ENCODE measurements around the gene TUFT1. TPM values are rescaled to one million over a fixed set of nuclear protein-coding genes. Genes with fewer than 3 reads are reported as not detected.

Gene TUFT1
- total and polyA plus RNA-seq, 8 donors: 5.6 to 16.8 (median 8.6) TPM

DNA sequence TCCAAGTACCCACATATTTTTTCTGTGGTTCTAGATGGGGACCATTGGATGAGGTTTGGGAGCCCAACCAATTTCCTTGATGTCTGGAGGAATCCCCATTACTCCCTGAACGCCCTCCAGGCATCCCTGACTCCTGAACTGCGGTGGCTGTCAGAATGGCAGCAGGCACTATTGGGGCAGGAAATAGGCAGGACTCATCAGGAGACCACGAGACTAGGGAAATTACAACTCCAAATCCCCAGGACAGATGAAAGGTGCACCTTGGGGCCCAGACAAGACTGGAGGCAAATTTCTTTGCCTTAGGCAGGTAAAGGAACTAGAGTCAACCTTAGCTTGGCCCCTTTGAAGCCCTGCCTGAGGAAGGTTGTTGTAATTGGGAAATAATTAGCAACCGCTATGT is 27.8 kb upstream of the TUFT1 start:
- H3K36me3 ChIP-seq: no peaks in the 10 kb centered on the region
- H3K9me3 ChIP-seq: no peaks in the 10 kb centered on the region
- peaks cover 8 to 28% of the 10 kb centered on the region in 2 donors for H3K4me1 ChIP-seq
- H3K27ac ChIP-seq: peak overlapping the region; percentile 72 to 83
- DNase-seq (no peak), ATAC-seq (no peak)
- H3K4me3 ChIP-seq: peak overlapping the region; percentile 50 to 72
- TF ChIP-seq, protein P1, sequence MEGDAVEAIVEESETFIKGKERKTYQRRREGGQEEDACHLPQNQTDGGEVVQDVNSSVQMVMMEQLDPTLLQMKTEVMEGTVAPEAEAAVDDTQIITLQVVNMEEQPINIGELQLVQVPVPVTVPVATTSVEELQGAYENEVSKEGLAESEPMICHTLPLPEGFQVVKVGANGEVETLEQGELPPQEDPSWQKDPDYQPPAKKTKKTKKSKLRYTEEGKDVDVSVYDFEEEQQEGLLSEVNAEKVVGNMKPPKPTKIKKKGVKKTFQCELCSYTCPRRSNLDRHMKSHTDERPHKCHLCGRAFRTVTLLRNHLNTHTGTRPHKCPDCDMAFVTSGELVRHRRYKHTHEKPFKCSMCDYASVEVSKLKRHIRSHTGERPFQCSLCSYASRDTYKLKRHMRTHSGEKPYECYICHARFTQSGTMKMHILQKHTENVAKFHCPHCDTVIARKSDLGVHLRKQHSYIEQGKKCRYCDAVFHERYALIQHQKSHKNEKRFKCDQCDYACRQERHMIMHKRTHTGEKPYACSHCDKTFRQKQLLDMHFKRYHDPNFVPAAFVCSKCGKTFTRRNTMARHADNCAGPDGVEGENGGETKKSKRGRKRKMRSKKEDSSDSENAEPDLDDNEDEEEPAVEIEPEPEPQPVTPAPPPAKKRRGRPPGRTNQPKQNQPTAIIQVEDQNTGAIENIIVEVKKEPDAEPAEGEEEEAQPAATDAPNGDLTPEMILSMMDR (IDR thresholded peaks at IDR 0.05): no peak
- intact Hi-C loops (cut with DNase I): no loop called here
- H3K27me3 ChIP-seq: peaks cover 0 to 47% of the 10 kb centered on the region in 2 donors

DNA sequence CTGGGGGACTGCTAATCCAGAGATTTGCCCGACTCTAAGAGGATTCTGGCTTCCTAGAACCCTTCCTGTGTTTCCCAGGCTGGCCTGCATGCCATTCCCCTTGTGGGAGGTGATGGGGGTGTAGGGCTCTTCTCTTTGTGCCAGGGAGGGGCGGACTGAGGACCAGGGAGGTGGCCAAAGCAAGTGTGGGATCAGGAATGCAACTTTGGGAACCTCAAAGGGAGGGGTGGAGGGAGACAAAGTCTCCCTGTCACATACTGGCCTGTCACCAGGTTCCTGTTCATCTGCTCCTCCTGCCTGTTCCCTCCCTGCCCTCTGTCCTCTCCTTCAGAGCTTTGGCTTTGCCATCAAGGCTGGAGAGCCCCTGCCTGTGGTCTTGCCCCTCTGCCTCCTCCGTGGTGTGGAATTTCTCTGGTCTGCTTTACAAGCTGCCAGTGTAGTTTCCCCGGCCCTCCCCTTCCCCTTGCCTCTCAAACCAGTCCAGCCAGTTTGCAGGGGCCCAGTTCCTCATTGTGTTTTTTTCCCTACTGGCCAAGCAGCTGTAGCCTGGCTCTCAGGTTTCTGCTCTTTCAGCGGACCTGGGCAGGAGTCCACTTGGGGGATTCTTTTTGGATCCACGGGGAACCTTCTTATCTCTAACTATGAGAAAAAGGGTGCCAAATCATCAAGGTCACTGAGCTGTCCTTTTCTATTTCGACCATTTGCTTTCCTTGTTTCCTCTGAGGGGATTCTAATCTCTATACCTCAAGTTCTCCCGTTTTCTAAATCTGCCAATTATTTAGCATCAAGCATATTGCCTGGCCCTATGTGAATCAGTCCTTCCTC is 27.1 kb upstream of the TUFT1 start:
- Histone ChIP-seq H3K27ac (peak overlapping the region; percentile 72 to 83), H3K4me1 (peaks cover 8 to 28% of the 10 kb centered on the region in 2 donors), H3K27me3 (peaks cover 0 to 47% of the 10 kb centered on the region in 2 donors), H3K36me3 (no peaks in the 10 kb centered on the region), H3K9me3 (no peaks in the 10 kb centered on the region), H3K4me3 (peak overlapping the region; percentile 50 to 72)
- ATAC-seq: peak; percentile 54
- TF ChIP-seq, protein P1 (IDR thresholded peaks at IDR 0.05): no peak
- intact Hi-C loops (cut with DNase I): no loop called here
- DNase-seq: peak in 3 of 4 donors; percentile 39 to 82 (median 69)

DNA sequence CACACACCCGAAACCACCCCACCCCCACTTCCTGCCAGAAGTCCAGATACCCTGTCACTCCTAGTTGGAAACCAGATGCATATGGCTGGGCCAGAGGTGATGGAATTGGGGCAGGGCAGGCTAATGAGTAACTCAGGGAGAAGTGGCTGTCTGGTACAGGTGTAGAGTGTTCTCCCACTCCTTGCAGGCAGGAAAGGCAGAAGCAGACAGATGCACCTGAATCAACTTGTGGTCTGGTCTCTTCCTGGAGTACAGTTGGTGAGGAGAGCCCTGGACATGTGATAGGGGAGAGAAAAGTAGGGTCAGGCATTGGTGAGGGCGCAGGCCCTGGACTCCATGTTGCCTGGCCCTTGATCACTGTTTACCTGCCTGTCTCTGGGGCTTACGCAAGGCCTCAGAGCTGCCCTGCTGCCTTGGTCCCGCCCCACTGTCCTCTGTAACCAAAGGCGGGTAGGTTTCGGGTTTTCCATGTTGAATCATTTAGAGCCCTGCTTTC is 26.4 kb upstream of the TUFT1 start:
- Histone ChIP-seq H3K27ac (peak overlapping the region; percentile 72 to 83), H3K27me3 (peaks cover 0 to 47% of the 10 kb centered on the region in 2 donors), H3K4me3 (peak overlapping the region in 1 of 2 donors; percentile 6), H3K36me3 (peaks cover 0 to 1% of the 10 kb centered on the region in 2 donors), H3K9me3 (no peaks in the 10 kb centered on the region), H3K4me1 (peaks cover 8 to 28% of the 10 kb centered on the region in 2 donors)
- DNase-seq: peak in 3 of 4 donors; percentile 31 to 81 (median 74)
- ATAC-seq: peak; percentile 65
- TF ChIP-seq, protein P1 (IDR thresholded peaks at IDR 0.05): no peak
- intact Hi-C loops (cut with DNase I): no loop called here

DNA sequence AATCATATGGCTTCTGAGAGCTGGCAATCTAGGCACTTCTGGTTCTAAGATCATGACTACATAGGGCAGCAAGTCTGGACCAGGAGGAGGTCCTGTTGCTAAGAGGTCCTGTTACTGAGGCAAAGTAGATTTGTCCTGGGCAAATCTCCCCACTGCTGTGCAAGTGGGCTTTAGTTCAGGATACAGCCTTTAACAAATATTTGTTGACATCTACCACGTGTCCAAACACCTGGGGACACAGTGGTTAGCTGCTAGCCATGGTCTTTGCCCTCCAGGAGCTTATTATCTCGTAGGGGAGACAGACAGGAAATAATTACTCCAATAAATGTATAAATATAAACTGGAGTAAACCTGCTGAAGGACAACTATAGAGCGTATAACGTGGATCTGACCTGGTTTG is 25.7 kb upstream of the TUFT1 start:
- intact Hi-C loops (cut with DNase I): no loop called here

More for the DNA sequence above, 25.7 kb upstream of the TUFT1 start:
- peaks cover 8 to 27% of the 10 kb centered on the region in 2 donors for H3K4me1 ChIP-seq
- TF ChIP-seq, protein P1 (IDR thresholded peaks at IDR 0.05): no peak
- no peak for DNase-seq
- peak overlapping the region in 1 of 2 donors; percentile 6 for H3K4me3 ChIP-seq
- no peaks in the 10 kb centered on the region for H3K9me3 ChIP-seq
- no peak for ATAC-seq
- peak overlapping the region; percentile 72 to 83 for H3K27ac ChIP-seq
- peaks cover 0 to 44% of the 10 kb centered on the region in 2 donors for H3K27me3 ChIP-seq
- peaks cover 0 to 7% of the 10 kb centered on the region in 2 donors for H3K36me3 ChIP-seq

Data from left lung (tissue), 10 donors.